GM19438 (cell line): ENCODE results near the gene PCDHA11.
"Not testable (repeated sequence)": the region's sequence is repeated elsewhere in the genome, so short reads cannot be mapped to it uniquely, and the experiment has no call there.

Source experiments
- ATAC-seq: cut with Tn5 transposase; IDR thresholded peaks from one replicate; pipeline ENCODE4 v1.9.1; 2021; ENCODE audit warnings: low read depth; ENCODE audit not compliant: unreplicated experiment

The PCDHA11 gene

DNA sequence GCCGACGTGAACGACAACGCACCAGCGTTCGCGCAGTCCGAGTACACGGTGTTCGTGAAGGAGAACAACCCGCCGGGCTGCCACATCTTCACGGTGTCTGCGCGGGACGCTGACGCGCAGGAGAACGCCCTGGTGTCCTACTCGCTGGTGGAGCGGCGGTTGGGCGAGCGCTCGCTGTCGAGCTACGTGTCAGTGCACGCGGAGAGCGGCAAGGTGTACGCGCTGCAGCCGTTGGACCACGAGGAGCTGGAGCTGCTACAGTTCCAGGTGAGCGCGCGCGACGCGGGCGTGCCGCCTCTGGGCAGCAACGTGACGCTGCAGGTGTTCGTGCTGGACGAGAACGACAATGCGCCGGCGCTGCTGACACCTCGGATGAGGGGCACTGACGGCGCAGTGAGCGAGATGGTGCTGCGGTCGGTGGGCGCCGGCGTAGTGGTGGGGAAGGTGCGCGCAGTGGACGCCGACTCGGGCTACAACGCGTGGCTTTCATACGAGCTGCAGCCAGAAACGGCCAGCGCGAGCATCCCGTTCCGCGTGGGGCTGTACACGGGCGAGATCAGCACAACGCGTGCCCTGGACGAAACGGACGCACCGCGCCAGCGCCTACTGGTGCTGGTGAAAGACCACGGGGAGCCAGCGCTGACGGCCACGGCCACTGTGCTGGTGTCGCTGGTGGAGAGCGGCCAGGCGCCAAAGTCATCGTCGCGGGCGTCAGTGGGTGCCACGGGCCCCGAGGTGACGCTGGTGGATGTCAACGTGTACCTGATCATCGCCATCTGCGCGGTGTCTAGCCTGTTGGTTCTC is 18.7 kb upstream of the PCDHA11 start:
- ATAC-seq = not testable (repeated sequence)

DNA sequence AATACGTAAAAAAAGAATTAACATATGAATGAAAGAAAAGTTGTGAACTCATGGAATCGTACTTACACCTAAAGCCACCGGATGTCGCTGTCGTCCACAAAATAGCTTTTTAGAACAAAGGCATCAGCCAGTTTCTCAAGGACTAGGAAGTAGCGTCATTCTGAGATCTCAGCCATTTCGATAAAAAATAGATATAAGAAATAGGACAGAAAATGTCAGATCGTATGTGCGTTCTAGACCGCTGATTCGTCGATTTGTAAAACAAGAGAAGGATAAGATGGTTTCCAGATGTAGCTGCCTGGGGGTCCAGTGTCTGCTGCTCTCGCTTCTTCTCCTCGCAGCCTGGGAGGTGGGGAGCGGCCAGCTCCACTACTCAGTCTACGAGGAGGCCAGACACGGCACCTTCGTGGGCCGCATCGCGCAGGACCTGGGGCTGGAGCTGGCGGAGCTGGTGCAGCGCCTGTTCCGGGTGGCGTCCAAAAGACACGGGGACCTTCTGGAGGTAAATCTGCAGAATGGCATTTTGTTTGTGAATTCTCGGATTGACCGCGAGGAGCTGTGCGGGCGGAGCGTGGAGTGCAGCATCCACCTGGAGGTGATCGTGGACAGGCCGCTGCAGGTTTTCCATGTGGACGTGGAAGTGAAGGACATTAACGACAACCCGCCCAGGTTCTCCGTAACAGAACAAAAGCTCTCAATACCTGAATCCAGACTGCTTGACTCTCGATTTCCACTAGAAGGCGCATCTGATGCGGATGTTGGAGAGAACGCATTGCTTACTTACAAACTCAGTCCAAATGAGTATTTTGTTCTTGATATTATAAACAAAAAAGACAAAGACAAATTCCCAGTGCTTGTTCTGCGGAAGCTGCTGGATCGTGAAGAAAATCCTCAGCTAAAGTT is 12.7 kb upstream of the PCDHA11 start, which contains the start of gene PCDHA10:
TSS of gene PCDHA10 (plus strand) at position 126 of the 903 bp plus-strand sequence. CDS start at position 278, 152 bp downstream.
- no peak for ATAC-seq

DNA sequence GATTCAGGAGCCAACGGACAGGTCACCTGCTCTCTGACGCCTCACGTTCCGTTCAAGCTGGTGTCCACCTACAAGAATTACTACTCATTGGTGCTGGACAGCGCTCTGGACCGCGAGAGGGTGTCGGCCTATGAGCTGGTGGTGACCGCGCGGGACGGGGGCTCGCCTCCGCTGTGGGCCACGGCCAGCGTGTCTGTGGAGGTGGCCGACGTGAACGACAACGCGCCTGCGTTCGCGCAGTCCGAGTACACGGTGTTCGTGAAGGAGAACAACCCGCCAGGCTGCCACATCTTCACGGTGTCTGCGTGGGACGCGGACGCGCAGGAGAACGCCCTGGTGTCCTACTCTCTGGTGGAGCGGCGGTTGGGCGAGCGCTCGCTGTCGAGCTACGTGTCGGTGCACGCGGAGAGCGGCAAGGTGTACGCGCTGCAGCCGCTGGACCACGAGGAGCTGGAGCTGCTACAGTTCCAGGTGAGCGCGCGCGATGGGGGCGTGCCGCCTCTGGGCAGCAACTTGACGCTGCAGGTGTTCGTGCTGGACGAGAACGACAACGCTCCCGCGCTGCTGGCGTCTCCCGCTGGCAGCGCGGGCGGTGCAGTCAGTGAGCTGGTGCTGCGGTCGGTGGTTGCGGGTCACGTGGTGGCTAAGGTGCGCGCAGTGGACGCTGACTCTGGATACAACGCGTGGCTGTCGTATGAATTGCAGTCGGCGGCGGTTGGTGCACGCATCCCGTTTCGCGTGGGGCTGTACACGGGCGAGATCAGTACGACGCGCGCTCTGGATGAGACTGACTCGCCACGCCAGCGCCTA is 11.4 kb upstream of the PCDHA11 start:
- ATAC-seq = no peak

DNA sequence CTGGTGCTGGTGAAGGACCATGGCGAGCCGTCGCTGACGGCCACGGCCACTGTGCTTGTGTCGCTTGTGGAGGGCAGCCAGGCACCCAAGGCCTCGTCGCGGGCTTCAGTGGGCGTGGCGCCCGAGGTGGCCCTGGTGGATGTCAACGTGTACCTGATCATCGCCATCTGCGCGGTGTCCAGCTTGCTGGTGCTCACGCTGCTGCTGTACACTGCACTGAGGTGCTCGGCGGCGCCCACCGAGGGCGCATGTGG is 10.8 kb upstream of the PCDHA11 start:
- no peak for ATAC-seq

DNA sequence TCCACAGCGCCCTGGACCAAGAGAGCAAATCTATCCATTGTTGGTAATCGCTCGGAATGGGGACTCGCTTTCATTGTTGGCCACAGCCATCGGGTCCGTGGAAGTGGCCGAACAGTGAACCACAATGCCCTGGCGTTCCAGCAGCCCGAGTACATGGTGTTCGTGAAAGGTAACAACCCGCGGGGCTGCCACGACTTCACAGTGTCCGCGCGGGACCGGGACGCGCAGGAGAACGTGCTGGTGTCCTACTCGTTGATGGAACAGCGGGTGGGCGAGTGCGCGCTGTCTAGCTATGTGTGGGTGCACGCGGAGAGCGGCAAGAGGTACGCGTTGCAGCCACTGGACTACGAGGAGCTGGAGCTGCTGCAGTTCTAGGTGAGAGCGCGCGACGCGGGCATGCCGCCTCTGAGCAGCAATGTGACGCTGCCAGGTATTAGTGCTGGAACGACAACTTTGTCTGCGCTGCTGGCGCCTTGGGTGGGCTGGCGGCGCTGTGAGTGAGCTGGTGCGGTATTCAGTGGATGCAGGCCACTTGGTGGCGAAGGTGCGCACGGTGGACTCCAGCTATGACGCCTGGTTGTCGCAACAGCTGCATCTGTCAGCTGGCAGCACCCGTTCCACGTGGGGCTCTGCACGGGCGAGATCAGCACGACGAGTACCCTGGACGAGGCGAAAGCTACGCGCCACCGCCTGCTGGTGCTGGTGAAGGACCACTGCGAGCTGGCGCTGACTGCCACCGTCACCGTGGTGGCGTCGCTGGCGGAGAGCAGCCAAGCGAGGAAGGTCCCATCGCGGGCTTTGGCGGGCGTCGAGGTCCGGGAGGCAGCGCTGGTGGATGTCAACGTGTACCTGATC is 6.1 kb upstream of the PCDHA11 start:
- no peak for ATAC-seq

DNA sequence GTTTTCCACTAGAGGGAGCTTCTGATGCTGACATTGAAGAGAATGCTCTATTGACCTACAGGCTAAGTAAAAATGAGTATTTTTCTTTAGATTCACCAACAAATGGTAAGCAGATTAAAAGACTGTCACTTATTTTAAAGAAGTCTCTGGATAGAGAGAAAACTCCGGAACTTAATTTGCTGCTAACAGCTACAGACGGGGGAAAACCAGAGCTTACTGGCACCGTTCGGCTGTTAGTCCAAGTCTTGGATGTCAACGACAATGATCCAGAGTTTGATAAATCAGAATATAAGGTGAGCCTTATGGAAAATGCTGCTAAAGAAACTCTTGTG is 764 bp downstream of the PCDHA11 start:
- no peak for ATAC-seq

DNA sequence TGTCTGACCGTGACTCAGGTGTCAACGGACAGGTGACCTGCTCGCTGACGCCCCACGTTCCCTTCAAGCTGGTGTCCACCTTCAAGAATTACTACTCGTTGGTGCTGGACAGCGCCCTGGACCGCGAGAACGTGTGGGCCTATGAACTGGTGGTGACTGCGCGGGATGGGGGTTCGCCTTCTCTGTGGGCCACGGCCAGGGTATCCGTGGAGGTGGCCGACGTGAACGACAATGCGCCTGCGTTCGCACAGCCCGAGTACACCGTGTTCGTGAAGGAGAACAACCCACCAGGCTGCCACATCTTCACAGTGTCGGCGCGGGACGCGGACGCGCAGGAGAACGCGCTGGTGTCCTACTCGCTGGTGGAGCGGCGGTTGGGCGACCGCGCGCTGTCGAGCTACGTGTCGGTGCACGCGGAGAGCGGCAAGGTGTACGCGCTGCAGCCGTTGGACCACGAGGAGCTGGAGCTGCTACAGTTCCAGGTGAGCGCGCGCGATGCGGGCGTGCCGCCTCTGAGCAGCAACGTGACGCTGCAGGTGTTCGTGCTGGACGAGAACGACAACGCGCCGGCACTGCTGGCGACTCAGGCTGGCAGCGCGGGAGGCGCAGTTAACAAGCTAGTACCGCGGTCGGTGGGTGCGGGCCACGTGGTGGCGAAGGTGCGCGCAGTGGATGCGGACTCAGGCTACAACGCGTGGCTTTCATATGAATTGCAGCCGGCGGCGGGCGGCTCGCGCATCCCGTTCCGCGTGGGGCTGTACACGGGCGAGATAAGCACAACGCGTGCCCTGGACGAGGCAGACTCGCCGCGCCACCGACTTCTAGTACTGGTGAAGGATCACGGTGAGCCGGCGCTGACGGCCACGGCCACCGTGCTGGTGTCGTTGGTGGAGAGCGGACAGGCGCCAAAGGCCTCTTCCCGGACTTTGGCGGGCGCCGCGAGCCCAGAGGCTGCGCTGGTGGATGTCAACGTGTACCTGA is 1.8 kb downstream of the PCDHA11 start:
- ATAC-seq = no peak

DNA sequence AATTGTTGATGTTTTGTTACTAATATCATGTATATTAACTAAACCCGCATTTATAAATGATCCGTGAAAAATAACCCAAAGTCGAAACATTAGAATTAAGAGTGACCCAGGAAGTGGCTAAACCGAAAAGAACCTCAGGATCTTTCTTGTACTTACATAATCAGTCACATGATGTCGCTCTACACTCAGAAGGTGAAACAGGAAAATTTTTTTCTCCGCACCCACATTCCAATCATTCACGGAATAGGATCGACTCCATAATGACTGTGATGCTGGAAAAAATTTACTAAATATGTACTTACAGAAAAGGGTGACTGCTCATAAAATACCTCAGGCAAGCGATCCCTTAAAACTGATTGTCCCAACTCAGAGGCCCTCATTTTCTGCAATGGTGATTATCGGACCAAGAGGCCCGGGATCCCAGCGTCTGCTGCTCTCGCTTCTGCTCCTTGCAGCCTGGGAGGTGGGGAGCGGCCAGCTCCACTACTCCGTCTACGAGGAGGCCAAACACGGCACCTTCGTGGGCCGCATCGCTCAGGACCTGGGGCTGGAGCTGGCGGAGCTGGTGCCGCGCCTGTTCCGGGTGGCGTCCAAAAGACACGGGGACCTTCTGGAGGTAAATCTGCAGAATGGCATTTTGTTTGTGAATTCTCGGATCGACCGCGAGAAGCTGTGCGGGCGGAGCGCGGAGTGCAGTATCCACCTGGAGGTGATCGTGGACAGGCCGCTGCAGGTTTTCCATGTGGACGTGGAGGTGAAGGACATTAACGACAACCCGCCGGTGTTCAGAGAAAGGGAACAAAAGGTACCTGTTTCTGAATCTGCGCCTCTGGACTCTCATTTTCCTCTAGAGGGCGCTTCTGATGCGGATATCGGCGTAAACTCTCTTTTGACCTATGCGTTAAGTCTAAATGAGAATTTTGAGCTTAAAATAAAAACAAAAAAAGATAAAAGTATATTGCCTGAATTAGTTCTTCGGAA is 6.6 kb downstream of the PCDHA11 start, which contains the start of gene PCDHA12:
TSS of gene PCDHA12 (plus strand) at position 224 of the 981 bp plus-strand sequence. CDS start at position 389, 165 bp downstream.
- no peak for ATAC-seq

DNA sequence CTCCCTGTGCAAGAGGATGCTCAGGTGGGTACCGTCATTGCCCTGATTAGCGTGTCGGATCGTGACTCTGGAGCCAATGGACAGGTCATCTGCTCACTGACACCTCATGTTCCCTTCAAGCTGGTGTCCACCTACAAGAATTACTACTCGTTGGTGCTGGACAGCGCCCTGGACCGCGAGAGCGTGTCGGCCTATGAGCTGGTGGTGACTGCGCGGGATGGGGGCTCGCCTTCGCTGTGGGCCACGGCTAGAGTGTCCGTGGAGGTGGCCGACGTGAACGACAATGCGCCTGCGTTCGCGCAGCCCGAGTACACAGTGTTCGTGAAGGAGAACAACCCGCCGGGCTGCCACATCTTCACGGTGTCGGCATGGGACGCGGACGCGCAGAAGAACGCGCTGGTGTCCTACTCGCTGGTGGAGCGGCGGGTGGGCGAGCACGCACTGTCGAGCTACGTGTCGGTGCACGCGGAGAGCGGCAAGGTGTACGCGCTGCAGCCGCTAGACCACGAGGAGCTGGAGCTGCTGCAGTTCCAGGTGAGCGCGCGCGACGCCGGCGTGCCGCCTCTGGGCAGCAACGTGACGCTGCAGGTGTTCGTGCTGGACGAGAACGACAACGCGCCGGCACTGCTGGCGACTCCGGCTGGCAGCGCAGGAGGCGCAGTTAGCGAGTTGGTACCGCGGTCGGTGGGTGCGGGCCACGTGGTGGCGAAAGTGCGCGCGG is 7.9 kb downstream of the PCDHA11 start:
- not testable (repeated sequence) for ATAC-seq

DNA sequence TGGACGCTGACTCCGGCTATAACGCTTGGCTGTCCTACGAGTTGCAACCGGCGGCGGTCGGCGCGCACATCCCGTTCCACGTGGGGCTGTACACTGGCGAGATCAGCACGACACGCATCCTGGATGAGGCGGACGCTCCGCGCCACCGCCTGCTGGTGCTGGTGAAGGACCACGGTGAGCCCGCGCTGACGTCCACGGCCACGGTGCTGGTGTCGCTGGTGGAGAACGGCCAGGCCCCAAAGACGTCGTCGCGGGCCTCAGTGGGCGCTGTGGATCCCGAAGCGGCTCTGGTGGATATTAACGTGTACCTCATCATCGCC is 8.5 kb downstream of the PCDHA11 start:
- no peak for ATAC-seq

DNA sequence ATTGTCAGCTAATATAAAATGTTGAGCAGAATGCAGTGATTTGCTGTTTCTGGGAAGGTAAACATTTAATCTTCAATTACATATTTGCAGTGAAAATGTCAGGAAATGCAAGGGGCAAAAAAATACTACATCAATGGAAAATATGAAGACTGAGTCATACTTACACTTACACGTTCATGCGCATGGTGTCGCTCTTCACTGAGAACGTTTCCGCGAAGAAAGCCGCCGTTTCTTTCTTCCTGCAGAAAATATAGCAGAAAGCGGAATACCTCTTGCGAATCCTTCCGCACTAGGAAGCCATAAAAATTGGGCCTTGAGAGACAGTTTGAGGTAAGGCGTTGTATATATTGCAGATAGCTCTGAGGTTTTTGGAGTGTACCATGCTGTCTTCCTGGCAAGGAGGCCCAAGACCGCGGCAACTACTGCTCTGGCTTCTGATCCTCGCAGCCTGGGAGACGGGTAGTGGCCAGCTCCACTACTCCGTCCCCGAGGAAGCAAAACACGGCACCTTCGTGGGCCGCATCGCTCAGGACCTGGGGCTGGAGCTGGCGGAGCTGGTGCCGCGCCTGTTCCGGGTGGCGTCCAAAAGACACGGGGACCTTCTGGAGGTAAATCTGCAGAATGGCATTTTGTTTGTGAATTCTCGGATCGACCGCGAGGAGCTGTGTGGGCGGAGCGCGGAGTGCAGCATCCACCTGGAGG is 13.3 kb downstream of the PCDHA11 start, which contains the start of gene PCDHA13:
TSS of gene PCDHA13 (plus strand) at position 236 of the 702 bp plus-strand sequence. CDS start at position 381, 145 bp downstream.
- no peak for ATAC-seq

DNA sequence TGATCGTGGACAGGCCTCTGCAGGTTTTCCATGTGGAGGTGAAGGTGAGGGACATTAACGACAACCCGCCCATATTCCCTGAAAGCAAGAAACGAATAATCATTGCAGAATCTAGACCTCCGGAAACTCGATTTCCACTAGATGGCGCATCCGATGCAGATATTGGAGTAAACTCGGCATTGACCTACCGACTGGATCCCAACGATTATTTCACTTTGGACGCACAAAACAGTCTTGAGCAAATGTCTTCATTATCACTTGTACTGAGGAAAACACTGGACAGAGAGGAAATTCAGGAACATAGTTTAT is 13.8 kb downstream of the PCDHA11 start:
- no peak for ATAC-seq

DNA sequence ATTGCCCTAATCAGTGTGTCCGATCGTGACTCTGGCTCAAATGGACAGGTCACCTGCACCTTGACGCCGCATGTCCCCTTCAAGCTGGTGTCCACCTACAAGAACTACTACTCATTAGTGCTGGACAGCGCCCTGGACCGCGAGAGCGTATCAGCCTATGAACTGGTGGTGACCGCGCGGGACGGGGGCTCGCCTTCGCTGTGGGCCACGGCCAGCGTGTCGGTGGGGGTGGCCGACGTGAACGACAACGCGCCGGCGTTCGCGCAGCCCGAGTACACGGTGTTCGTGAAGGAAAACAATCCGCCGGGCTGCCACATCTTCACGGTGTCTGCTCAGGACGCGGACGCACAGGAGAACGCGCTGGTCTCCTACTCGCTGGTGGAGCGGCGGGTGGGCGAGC is 14.6 kb downstream of the PCDHA11 start:
- no peak for ATAC-seq

DNA sequence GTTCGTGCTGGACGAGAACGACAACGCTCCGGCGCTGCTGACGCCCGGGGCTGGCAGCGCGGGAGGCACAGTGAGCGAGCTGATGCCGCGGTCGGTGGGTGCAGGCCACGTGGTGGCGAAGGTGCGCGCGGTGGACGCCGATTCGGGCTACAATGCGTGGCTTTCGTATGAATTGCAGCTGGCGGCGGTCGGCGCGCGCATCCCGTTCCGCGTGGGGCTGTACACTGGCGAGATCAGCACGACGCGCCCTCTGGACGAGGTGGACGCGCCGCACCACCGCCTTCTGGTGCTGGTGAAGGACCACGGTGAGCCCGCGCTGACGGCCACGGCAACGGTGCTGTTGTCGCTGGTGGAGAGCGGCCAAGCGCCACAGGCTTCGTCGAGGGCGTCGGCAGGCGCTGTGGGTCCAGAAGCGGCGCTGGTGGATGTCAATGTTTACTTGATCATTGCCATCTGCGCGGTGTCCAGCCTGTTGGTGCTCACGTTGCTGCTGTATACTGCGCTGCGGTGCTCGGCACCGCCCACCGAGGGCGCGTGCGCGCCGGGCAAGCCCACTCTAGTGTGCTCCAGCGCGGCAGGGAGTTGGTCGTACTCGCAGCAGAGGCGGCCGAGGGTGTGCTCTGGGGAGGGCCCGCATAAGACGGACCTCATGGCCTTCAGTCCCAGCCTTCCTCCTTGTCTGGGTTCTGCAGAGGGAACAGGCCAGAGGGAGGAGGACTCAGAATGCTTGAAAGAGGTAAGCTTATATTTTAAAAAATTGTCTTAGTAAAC is 15.4 kb downstream of the PCDHA11 start:
- ATAC-seq = no peak

DNA sequence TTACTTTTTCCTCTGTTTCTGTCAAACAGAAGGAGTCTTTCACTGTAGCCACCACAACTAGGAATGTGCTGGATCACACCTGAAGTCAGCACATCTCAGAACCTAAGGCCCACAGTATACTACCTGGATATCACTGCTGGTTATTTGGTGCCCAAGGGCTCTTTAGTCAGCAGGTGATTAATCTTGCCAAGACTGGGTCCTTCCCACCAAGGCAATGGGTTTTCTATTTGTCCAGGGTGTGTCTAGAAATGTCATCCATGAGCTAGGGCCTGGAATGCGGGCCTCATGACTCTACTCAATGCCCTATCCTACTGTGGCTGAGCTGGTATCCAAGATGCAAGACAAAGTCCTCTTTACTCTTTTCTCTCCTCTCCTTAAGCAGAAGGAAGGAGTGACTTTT is 47.6 kb downstream of the PCDHA11 start:
- ATAC-seq = no peak
